Stimulated activated CD4-positive, alpha-beta T cell treated with anti-CD3 and anti-CD28 coated beads, TNF-alpha, amount 100 ng/mL, for 4 hours (primary cell): ENCODE results near the gene GARRE1.
"Not testable (repeated sequence)": the region's sequence is repeated elsewhere in the genome, so short reads cannot be mapped to it uniquely, and the experiment has no call there.

ENCODE experiments used
- DNase-seq, 3 experiments: peaks; one replicate each; pipeline ENCODE4 v3.0.0-alpha.2; 2020; ENCODE audit warnings: low read depth in 3 of 3

GARRE1 gene

DNA sequence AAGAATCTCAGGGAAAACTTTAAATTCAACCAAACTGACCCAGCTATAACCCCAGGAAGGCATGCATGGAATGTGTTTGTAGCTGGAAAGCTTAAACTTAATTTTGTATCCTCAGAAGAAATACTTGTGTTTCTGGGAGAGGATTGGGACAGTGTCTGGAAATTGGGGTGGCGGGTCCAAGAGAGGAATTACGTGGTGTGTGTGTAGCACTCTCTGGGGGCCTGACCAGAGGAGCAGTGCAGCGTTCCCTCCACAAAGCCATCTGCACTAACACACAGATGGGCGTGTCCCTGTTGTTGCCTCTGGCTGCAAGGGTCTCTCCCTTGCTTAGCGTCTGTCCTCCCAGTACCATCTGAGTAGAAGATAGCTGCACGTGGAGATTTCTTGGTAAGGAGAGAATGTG is 6.4 kb downstream of the GARRE1 start:
- DNase-seq: no peak

DNA sequence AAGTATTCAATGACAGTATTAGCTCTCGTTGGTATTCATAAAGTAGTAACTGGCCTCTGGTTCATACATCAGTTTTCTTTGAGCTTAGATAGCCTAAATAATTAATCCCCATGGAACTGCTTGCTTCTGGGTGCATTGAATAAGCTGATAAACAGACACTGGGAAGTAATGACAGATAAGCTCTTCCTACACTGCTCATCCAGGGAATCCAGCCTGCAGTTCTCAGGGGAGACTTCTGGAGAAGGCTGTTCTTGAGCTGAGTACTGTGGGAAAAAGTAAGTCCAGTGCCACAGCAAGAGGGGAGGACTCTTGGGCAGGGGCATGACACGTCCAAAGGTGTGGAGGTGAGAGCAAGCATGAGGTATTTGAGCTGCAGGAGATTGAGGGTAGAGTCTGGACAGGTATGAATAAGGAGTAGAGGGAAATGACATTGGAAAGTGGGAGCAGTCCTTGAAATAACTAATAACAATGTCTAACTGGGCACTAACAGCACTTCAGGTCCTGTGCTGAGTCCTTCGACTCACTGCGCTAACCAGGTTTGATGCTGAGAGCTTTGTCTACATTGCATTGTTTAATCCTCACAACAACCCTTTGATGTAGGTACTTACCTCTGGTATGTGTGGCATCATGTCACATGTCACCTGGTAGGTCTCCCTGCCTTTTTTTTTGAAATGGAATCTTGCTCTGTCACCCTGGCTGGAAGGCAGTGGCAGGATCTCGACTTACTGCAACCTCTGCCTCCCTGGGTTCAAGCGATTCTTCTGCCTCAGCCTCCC is 7.2 kb downstream of the GARRE1 start:
- no peak for DNase-seq

DNA sequence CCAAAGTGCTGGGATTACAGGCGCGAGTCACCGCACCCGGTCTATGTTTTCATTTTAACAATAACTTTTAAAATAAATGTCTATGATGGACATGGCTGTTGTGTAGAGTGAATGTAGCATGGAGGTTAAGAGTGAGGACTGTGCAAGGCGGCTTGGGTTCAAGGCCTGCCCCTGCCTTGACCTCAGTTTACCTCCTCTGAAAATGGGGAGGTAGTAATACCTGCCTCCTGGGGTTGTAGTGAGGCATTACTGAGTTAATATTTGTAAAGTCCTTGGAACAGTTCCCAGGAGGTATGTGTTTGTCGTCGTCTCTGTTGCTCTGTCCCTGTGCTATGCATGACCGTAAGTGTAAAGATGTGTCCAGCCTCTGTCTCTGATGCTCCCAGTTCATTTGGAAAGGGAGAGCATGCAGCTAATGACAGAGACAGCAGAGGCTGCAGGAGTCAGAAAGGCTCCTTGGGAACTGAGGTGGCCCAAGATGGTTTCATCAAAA is 9.4 kb downstream of the GARRE1 start:
- DNase-seq: no peak

DNA sequence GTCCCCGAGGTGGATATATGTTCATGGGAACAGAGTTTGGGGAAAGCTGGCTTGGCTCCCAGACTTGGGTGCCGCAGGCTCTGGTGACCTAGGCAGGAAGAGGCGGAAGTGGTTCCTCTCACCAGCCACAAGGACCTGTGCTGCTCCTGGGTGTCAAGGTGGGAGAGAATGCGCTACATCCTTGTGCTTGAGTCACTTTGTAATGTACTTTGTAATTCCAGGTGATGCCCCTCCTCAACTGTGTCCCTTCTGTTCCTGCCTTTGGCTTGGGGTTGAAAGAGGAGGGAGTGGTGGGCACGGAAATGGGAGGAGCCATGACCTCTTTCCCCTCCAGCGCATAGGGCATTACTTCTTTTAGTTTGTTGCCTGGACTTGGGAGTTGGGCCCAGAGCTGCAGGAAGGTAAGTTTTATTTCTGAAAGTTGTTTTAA is 10.9 kb downstream of the GARRE1 start:
- no peak for DNase-seq

DNA sequence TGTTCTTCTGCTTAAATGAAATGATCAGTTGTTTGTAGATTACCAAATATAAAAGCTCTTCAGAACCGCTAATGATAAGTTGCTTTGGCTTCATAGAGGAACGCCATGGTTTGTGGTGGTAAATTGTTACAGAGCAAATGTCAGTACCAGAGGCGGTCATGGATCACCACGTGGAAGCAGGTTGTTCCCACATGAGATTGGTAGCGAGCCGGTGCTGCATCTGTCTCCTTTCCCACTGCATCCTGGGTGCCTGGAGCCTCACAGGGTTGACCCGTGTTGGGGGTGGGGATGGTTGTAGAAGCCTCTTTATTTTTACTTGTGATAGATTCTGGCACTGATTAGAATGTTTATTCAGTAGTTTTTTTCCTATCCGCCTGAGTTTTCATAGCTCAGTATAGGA is 14.7 kb downstream of the GARRE1 start:
- DNase-seq: no peak

DNA sequence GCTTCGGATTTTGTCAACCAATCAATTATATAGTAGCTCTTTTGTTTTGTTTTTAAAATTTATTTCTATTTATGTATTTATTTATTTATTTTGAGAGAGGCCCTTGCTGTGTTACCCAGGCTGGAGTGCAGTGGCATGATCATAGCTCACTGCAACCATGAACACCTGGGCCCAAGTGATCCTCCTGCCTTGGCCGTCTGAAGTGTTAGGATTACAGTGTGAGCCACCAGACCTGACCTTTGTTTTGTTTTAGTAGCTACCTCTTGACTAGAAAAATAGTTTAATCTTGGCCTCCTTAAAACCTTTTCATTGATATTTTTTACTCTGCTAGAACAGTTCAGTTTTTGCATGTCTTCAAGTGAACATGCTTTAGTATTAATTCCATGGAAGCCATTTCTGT is 15.1 kb downstream of the GARRE1 start:
- DNase-seq: no peak

DNA sequence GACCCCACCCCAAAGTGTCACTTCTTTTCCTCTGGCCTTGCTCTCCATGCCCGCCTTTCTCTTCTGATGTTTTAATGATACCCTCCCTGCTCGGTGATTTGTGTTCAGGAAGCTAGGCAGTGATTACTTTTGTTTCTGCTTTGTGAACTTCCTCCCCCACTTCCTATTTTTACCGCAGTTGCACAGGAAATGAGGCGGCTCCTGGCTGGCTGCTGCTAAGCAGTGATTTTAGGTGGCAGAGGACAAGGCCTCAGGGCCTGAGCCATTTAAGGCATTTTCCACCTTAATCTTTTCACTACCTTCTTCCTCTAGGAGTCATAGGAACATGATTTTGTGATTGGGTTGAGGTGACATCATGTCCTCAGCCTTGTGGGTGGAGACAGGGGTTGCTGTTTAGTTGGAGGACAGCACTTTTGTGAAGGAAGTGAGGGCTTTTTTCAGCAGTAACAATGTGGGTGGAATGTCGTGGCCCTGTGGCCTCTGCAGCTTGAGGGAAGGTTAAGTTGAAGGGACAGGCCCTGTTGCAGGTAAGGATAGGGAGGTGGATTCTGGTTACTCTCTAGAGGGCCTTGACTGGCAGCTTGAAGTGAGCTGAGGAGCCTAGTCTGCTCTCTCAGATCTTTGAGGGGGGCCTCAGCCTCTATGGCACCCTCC is 15.7 kb downstream of the GARRE1 start:
- peak; percentile 14 to 52 (median 40) for DNase-seq

DNA sequence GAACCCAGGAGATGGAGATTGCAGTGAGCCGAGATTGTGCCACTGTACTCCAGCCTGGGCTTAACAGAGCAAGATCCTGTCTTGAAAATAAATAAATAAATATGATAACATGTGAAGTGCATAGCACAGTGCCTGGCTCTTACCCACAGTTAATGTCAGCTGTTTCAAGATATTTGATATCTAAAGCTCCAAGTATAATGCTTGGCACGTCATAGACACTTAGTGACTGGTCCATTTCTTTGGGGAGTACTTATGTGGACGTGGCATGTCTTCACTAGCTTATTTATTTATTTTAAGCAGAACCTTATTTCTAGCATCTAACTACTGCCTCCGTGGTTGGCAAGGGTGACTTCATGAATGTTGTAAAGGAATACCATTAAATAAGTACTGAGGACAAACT is 18.8 kb downstream of the GARRE1 start:
- no peak for DNase-seq

DNA sequence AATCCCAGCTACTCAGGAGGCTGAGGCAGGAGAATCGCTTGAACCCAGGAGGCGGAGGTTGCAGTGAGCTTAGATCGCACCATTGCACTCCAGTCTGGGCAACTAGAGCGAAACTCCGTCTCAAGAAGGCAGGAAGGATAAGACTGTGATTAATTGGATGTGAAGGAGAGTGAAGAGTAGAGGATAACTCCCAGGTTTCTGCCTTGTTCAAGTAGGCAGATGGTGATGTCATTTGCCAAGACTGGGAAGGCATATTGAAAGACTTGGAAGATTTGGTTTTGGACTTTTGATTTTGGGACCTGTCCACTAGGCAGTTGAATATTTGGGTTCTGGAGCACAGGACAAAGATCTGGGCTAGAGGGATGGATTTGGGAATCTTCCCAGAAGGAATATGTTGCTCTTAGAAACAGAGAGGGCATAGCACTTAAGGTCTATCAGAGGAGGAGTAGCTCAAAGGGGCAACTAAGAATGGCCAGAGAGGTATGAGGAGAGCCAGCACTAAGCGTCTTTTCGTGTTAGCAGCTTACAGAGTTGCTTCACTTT is 20.0 kb downstream of the GARRE1 start:
- no peak for DNase-seq

DNA sequence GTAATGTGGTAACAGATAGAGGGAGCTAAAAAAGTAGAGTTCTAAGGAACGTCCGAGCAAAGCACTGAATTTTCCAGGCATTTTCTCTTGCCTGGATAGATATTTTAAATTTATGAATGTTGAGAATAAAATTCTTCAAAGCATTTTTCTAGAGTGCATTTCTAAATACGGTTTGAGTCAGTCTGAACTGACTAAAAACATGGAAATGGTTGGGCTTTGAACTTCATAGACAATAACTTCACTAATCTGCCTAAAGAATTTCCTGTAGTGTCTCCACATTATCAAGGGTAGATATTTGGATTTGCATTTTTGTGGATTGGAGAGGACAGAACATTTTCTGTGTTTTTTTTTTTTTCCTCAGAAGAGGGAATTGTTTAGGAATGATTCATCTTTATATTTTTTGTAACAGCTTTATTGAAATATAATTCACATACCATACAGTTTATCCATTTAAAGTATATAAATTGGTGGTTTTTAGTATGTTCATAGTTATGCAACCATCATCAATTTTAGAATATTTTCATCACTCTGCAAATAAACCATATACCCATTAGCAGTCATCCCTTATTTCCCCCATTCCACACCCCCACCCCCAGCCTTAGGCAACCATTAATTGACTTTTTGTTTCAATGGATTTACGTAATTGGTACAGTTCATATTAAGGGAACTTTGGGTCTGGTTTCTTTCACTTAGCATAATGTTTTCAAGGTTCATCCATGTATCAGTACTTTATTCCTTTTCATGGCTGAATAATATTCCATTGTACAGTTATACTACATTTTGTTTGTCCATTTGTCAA is 20.7 kb downstream of the GARRE1 start:
- no peak for DNase-seq

DNA sequence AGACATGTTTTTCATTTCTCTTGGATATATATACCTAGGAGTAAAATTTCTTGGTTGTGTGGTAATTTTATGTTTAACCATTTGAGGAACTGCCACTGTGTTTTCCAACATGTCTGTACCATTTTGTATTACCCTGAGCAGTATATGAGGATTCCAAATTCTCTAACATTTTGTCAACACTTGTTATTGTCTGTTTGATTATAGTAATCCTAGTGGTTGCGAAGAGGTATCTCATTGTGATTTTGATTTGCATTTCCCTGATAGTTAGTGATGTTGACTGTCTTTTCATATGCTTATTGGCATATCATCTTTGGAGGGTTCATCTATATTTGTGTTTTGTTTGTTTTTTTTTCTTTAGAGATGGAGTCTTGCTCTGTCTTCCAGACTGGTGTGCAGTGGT is 21.4 kb downstream of the GARRE1 start:
- DNase-seq: no peak

DNA sequence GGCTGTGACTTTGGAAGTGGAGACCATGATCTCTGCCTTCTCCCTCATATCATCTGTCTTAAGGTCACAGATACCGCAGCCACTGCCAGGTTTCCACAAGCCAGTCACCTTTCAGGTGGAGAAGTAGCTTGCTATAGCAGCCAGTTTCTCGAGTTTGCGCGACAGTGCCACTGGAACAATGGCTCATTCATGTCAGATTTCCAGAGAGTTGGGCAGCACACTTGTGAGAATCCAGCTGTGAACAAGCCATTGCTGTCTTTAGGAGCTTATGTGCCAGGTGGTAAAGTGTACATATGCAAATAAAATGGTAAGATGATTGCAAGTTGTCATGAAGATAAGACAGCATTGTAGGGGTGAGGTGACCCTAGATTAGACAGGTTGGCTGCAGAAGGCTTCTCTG is 22.3 kb downstream of the GARRE1 start:
- DNase-seq: no peak

DNA sequence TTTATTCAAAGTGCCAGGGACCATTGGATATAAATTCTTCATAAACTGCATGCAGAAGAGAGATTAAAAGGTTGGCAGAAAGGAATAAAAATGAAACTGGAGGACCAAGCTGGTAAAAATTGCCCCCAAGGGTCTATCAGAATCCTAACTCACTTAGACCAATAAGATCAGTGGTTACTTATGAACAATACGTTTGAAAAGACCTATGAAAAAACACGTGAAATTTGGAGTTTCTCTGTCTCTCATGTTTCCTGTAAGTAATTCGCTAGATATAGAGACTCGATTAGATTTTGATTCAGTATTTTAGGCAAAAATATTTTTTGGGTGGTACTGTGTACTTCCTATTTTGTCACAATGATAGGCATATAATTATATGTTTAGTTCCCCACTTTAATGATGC is 22.9 kb downstream of the GARRE1 start:
- DNase-seq: no peak

DNA sequence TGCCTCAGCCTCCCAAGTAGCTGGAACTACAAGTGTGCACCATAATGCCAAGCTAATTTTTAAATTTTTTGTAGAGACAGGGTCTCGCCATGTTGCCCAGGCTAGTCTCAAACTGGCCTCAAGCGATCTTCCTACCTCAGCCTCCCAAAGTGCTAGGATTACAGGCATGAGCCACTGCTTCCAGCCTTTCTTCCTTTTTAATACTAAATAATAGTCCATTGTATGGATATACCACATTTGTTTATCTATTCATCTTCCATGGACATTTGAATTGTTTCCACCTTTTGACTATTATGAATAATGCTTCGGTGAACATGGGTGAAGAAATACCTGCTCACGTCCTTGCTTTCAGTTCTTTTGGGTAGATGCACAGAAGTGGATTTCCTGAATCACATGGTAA is 24.4 kb downstream of the GARRE1 start:
- no peak for DNase-seq

DNA sequence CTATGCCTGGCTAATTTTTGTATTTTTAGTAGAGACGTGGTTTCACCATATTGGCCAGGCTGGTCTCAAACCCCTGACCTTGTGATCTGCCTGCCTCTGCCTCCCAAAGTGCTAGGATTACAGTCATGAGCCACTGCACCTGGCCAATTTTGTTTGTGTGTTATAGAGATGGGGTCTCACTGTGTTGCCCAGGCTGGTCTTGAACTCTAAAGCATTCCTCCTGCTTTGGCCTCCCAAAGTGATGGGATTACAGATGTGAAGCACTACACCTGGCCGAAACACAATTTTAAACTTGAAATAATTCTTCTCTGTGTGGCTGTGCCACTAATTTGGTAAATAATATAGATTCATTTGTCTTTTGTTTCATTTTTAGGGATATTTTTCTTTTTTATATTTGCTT is 27.1 kb downstream of the GARRE1 start:
- not testable (repeated sequence) for DNase-seq

DNA sequence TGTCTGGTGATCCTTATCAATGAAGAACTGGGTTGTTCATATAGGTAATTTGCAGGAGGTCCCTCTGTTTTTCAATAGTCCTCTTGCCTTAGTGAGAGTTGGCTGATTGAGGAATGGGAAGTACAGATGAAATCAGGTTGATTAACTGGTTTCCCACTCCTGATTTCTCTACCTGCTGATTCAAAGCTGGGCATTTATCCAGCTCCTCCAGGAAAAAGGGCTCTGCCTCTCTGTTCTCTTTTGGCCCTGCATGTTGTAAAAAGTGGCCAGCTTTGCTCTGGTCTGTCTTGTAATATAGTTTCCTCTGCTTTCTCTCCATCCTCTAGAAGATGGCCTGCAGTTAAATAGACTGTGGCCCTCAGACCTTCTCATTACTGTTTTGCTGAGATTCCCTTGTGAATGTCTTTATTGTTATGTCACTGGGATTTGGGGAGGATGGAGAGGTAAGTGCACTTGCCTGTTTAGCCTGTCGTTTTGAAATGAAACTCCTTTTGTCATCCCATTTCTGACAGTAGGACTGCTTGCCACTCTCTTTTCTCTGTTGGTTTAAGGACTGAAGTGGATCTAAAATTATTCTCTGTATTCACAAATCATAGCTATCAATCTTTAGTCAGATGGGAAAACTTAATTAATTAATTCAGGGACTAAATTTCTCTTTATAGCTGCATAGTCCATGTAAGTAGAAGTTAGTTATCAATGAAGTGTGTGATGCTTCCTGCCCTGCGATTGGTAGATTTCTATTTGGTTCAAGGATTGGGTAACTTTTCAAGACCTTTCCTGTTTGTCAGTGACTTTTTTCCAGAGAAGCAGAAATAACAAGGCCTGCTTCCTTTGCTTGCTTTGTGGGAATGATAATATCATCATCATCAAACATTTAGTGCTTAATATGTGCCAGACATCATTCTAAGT is 28.5 kb downstream of the GARRE1 start:
- no peak for DNase-seq

DNA sequence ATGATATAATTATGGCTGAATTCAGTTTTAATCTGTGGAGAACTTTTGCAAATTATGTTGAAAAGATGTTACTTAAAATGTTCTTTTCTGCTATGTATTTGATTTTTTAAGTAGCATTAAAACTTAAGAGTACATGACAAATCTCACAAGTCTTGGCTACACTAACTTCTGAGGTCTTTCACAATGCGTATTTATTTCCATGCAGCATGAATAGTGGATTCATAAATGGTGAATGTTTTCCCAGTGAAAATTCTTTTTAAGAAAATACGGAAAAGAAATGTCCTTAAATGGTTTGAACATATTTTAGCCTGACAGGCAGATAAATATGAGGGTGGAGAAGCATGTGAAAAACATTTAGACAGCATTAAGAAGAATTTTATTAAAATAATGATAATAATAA is 30.2 kb downstream of the GARRE1 start:
- DNase-seq: no peak

DNA sequence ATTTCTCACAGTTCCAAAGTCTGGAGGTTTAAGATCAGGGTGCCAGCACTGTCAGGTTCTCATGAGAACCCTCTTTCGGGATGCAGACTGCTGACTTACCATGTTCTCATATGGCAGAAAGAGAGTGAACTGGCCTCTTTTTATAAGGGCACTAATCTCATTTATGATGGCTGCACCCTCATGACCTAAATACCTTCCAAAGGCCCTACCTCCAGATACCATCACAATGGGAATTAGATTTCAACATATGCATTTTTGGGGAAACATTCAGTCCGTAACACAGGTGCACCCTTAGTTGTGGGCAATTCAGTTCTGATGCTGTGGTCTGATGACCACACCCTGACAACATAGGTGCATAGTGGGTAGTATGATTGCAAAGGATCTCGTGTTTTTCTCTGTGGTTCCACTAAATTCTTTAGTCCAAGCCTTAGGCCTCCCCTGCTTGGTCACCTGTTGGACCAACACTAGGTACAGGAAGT is 33.3 kb downstream of the GARRE1 start:
- no peak for DNase-seq

DNA sequence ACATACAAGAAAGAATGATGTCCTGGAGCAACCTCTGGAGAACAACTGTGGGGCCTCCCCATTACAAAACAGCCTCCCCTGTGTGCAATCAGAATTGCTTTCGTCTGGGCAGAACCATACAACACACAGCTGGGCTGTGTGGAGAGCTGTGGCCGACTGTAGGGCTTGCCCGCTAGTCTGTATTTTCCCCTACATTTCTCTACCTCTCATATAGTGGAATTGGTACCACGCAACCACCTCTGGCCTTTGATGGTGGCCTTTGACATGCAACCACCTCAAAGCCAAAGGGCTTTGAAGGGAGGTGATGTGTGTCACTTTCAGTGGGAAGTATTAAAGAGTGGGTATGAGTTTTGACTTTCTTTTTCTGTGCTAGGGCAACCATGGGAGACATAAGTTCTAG is 34.0 kb downstream of the GARRE1 start:
- no peak for DNase-seq

DNA sequence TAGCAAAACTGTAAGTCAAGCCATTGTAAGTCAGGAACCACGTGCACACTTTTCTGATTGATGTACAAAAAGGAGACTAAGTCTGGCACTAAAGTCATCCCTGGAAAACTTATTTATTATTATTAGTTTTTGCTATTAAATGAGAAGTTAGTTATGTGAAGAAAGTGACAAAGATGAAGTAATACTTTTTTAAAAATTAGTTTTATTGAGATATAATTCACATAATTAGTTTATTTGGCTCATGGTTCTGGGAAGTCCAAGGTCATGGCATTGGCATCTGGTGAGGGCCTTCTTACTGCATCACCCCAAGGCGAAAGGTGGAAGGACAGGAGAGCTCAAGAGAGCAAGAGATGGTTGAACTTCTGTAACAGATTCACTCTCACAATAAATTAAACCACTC is 36.9 kb downstream of the GARRE1 start:
- DNase-seq: no peak

DNA sequence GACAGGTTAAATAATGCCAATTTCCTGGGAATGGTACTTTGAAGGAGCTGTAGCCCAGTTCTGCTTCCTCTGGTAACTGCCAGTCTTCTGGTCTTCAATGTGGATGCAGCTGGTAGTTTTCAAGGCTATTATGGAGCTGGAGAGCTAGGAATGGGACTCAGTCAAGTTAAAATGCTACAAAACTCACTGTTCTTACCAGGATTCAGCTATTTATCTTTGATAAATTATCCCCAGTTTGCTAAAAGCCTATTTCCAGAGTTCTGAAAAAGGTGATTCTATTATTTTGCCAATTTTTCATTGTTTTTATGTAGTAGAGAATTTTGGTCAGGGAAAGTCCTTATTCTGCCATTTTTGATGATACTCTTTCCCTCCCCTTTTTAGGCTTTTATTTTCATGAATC is 40.7 kb downstream of the GARRE1 start:
- DNase-seq: no peak
